Endothelial cell of umbilical vein (primary cell): Measurements from ENCODE around the gene STARD13. TPM values are rescaled to one million over a fixed set of nuclear protein-coding genes. Genes with fewer than 3 reads are reported as not detected.

Experiments used
- BruUV-seq: library from RNA; stranded (reverse); fragments of 400-500 nt; replicated peaks from 2 replicates; lab custom pipeline; 2021; lab: Mats Ljungman, UMichigan
- CTCF ChIA-PET: fragments of 300-600, 350-600 bp; sonication (Branson Sonifier 250); formaldehyde crosslinking; loops from one replicate; lab custom pipeline; 2021; ENCODE audit warnings: antibody characterized with exemption, inconsistent platforms; lab: Charles Lee
- POLR2A ChIA-PET: fragments of 300-600, 350-600 bp; sonication (Branson Sonifier 250); formaldehyde crosslinking; loops from one replicate; lab custom pipeline; 2021; ENCODE audit warnings: antibody characterized with exemption, inconsistent platforms; lab: Charles Lee
- DNase-seq: peaks from one replicate; pipeline ENCODE4 v3.0.0-alpha.2; 2011; ENCODE audit warnings: low read depth, low spot score
- FAIRE-seq: peaks from 2 replicates; lab custom pipeline; 2011; peaks lifted over from hg19 to GRCh38; lab: Jason Lieb, UNC
- H2AFZ ChIP-seq: 2 replicates; pipeline ENCODE4 v1.6.0; 2012; ENCODE audit warnings: low read depth, low read length, control low read depth, inconsistent platforms
- H3K27ac ChIP-seq: 2 replicates; pipeline ENCODE4 v1.5.1; 2011; ENCODE audit warnings: low read depth, mild to moderate bottlenecking, control low read depth, low read length, moderate library complexity; ENCODE audit not compliant: insufficient read depth
- H3K27me3 ChIP-seq, 2 experiments: 2 replicates each; pipeline versions ENCODE4 v1.6.0 to v1.6.1; 2011; ENCODE audit warnings: low read length in 2 of 2, mixed read lengths in 1 of 2; ENCODE audit not compliant: control insufficient read depth in 2 of 2, insufficient read depth in 2 of 2
- H3K36me3 ChIP-seq, 2 experiments: 2 replicates in 1 of 2; 3 replicates in 1 of 2; pipeline ENCODE4 v1.5.1; 2011; ENCODE audit warnings: low read length in 2 of 2, mild to moderate bottlenecking in 1 of 2, moderate library complexity in 1 of 2; ENCODE audit not compliant: control insufficient read depth in 2 of 2, insufficient read depth in 2 of 2; ENCODE audit errors: extremely low read depth in 1 of 2
- H3K4me1 ChIP-seq: 3 replicates; pipeline ENCODE4 v1.5.1; 2011; ENCODE audit warnings: mild to moderate bottlenecking, low read length; ENCODE audit not compliant: control insufficient read depth, insufficient read depth; ENCODE audit errors: extremely low read depth
- H3K4me2 ChIP-seq: 2 replicates; pipeline ENCODE4 v1.6.1; 2011; ENCODE audit warnings: low read length, control low read depth, mixed read lengths; ENCODE audit not compliant: insufficient read depth
- H3K4me3 ChIP-seq, 3 experiments: fragments of 200-600 bp in 1 of 3; sonication (generic), shearing (Covaris generic) in 1 of 3; replicated peaks in 1 of 3; 2 replicates each; pipeline ENCODE4 v1.5.1; 2011 to 2016; ENCODE audit warnings: control low read depth in 3 of 3, low read length in 3 of 3, mild to moderate bottlenecking in 2 of 3, inconsistent platforms in 1 of 3, low read depth in 1 of 3, moderate library complexity in 1 of 3; ENCODE audit not compliant: insufficient read depth in 1 of 3
- H3K79me2 ChIP-seq: 2 replicates; pipeline ENCODE4 v1.6.0; 2012; ENCODE audit warnings: low read length, inconsistent platforms; ENCODE audit not compliant: control insufficient read depth, insufficient read depth
- H3K9ac ChIP-seq: replicated peaks from 2 replicates; pipeline ENCODE3; 2011; ENCODE audit warnings: low read length, control low read depth; ENCODE audit not compliant: insufficient read depth; ENCODE audit errors: extremely low read depth
- H3K9me1 ChIP-seq: replicated peaks from 3 replicates; pipeline ENCODE4 v1.6.0; 2011; ENCODE audit warnings: mild to moderate bottlenecking, low read length; ENCODE audit not compliant: control insufficient read depth, insufficient read depth; ENCODE audit errors: extremely low read depth
- H3K9me3 ChIP-seq: replicated peaks from 2 replicates; pipeline ENCODE4 v1.5.1; 2012; ENCODE audit warnings: low read length, inconsistent platforms; ENCODE audit not compliant: control insufficient read depth, insufficient read depth
- H4K20me1 ChIP-seq: replicated peaks from 2 replicates; pipeline ENCODE3; 2011; ENCODE audit warnings: mild to moderate bottlenecking, low read length; ENCODE audit not compliant: control insufficient read depth, insufficient read depth; ENCODE audit errors: extremely low read depth
- CTCF ChIP-seq, 2 donors: IDR thresholded peaks; 1 replicate in 1 of 2; 2 replicates in 1 of 2; pipeline ENCODE4 v1.5.1; 2011; ENCODE audit warnings: low read length in 2 of 2, mild to moderate bottlenecking in 2 of 2, moderate library complexity in 2 of 2, control low read depth in 1 of 2, inconsistent platforms in 1 of 2, low read depth in 1 of 2; ENCODE audit not compliant: insufficient read depth in 1 of 2; ENCODE audit errors: extremely low read depth in 1 of 2
- FOS ChIP-seq: IDR thresholded peaks from 2 replicates; pipeline ENCODE4 v1.6.1; 2011; ENCODE audit warnings: mild to moderate bottlenecking, low read length, moderate library complexity, borderline replicate concordance; ENCODE audit not compliant: insufficient read depth
- GATA2 ChIP-seq: IDR thresholded peaks from 2 replicates; pipeline ENCODE4 v1.7.0; 2011; ENCODE audit warnings: low read depth, mild to moderate bottlenecking, moderate library complexity, mixed read lengths, low read length; ENCODE audit not compliant: insufficient read length, insufficient read depth
- MYC ChIP-seq: IDR thresholded peaks from one replicate; pipeline ENCODE4 v1.6.1; 2011; ENCODE audit warnings: mild to moderate bottlenecking, low read depth, low read length
- POLR2A ChIP-seq: IDR thresholded peaks from 2 replicates; pipeline ENCODE4 v1.6.1; 2012; ENCODE audit warnings: low read depth, mild to moderate bottlenecking, control low read depth, low read length
- POLR2AphosphoS5 ChIP-seq: IDR thresholded peaks from 2 replicates; pipeline ENCODE4 v1.6.1; 2012; ENCODE audit warnings: low read depth, mild to moderate bottlenecking, control low read depth, low read length, moderate library complexity; ENCODE audit not compliant: insufficient read depth
- dilution Hi-C: fragments of 300-500 bp; cut with MboI; formaldehyde crosslinking; loops from one replicate; pipeline ENCODE4 v1.15.0; 2019; ENCODE audit warnings: low sequenced_read_pairs; ENCODE audit not compliant: extremely low pct_ligation_motif_present
- intact Hi-C: fragments of 100-400 bp; cut with micrococcal nuclease; formaldehyde crosslinking; loops from one replicate; pipeline ENCODE4 v1.10.0; 2022
- polyA plus RNA-seq, 4 experiments: library from polyadenylated mRNA; depleted of rRNA in 3 of 4; stranded (reverse) in 3 of 4; unstranded in 1 of 4; fragments of >200 nt; gene quantifications; 2 replicates each; pipeline versions ENCODE4 v1.2.1 to v1.2.3, GENCODE V29; 2011 to 2012; ENCODE audit warnings: missing spikeins in 1 of 4
- total RNA-seq: library from RNA; stranded (reverse); gene quantifications from 2 replicates; pipeline ENCODE4 v1.2.3, GENCODE V29; 2021
- TF ChIP-seq, protein P1 (sequence below): IDR thresholded peaks from 2 replicates; pipeline ENCODE4 v1.6.1; 2011; ENCODE audit not compliant: insufficient read depth, insufficient read length

STARD13 gene
- total and polyA plus RNA-seq, 2 donors (not counting 3 experiments of a cell fraction or from before 2014, with no cell fraction given): 11.0 to 47.7 TPM

DNA sequence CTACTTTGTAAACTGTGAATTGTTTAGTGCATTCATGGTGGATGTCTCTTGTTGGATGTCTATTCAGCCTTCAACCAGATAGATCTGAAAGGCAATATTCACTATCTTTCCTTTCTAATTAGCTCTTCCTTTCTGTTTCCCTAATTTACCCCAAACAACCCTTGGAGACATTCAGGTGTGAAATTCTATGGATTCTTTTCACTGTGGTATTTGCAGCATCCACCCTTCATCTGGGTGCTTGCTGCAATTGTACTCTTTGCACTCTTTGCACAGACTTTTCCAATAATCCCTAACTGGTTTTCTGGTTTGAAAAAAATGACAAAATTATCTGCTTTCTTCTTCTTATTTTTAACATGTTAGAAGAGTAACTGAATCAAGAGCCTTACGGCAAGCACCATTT is 212.8 kb downstream of the STARD13 start:
- FAIRE-seq (no peak), DNase-seq (no peak)
- H2AFZ ChIP-seq: no peak overlapping the region
- no peaks in the 10 kb centered on the region for H3K4me1 ChIP-seq
- H3K9me1 ChIP-seq: no peaks in the 10 kb centered on the region
- no peaks in the 10 kb centered on the region for H4K20me1 ChIP-seq
- no peaks in the 10 kb centered on the region for H3K27me3 ChIP-seq
- no peaks in the 10 kb centered on the region for H3K79me2 ChIP-seq
- CTCF ChIA-PET: no interaction called here
- POLR2A ChIA-PET: no interaction called here
- intact Hi-C loops: loop anchor here (5.0 kb wide), 1 partner anchor 470 kb away; no protein-coding TSS in a partner anchor
- TF ChIP-seq POLR2A (no peak), POLR2AphosphoS5 (no peak), MYC (no peak)
- TF ChIP-seq, protein P1, sequence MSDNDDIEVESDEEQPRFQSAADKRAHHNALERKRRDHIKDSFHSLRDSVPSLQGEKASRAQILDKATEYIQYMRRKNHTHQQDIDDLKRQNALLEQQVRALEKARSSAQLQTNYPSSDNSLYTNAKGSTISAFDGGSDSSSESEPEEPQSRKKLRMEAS: no peak
- no peak overlapping the region for H3K27ac ChIP-seq
- no peak overlapping the region for H3K4me2 ChIP-seq
- BruUV-seq: no TSS peak
- no peak overlapping the region for H3K9ac ChIP-seq
- H3K36me3 ChIP-seq: no peaks in the 10 kb centered on the region
- no peaks in the 10 kb centered on the region for H3K9me3 ChIP-seq
- dilution Hi-C loops: no loop called here
- no peak overlapping the region for H3K4me3 ChIP-seq

GRCh38 chr13:33072282-33072681 is 213.3 kb downstream of the STARD13 start:
- no peak for FAIRE-seq
- no peak overlapping the region for H3K9ac ChIP-seq
- no TSS peak for BruUV-seq
- no peak overlapping the region for H3K27ac ChIP-seq
- H3K4me2 ChIP-seq: no peak overlapping the region
- no peaks in the 10 kb centered on the region for H3K27me3 ChIP-seq
- H3K79me2 ChIP-seq: no peaks in the 10 kb centered on the region
- no peak overlapping the region for H2AFZ ChIP-seq
- H3K9me1 ChIP-seq: no peaks in the 10 kb centered on the region
- no peaks in the 10 kb centered on the region for H4K20me1 ChIP-seq
- no peak overlapping the region for H3K4me3 ChIP-seq
- dilution Hi-C loops (no loop called here), intact Hi-C loops (loop anchor here (5.0 kb wide), 1 partner anchor 470 kb away; no protein-coding TSS in a partner anchor)
- POLR2A ChIA-PET: no interaction called here
- H3K4me1 ChIP-seq: no peaks in the 10 kb centered on the region
- CTCF ChIA-PET: no interaction called here
- DNase-seq: no peak
- H3K9me3 ChIP-seq: no peaks in the 10 kb centered on the region
- H3K36me3 ChIP-seq: no peaks in the 10 kb centered on the region
- TF ChIP-seq GATA2: no peak
- TF ChIP-seq FOS: no peak
- TF ChIP-seq CTCF (IDR thresholded peaks at IDR 0.05; ENCODE audit: extremely low read depth in 1 of 2, insufficient read depth in 1 of 2, low read depth in 1 of 2, low read length in 2 of 2): no peak
- no peak for TF ChIP-seq POLR2AphosphoS5
- TF ChIP-seq MYC: no peak
